Adrenal gland (tissue), 12 donors: ENCODE measurements around the gene BRSK2. TPM values are rescaled to one million over a fixed set of nuclear protein-coding genes. Genes with fewer than 3 reads are reported as not detected.
A peak's percentile ranks its signal among the peaks of the same experiment; 100 is the strongest.

ENCODE experiments used
- DNase-seq, 7 donors: peaks; one replicate each; pipeline ENCODE4 v3.0.0-alpha.2; 2019 to 2020
- H3K27ac ChIP-seq, 5 donors: fragments of 200-600 bp; sonication (generic) in 4 of 5; 1 replicate in 3 of 5; 2 replicates in 2 of 5; pipeline versions ENCODE4 v1.5.1 to v1.8.0; 2016 to 2020; ENCODE audit warnings: mild to moderate bottlenecking in 1 of 5
- H3K27me3 ChIP-seq: fragments of 200-600 bp; 2 replicates; pipeline ENCODE4 v1.8.0; 2021
- H3K36me3 ChIP-seq, 2 donors: fragments of 200-600 bp; replicated peaks in 1 of 2; 1 replicate in 1 of 2; 2 replicates in 1 of 2; pipeline versions ENCODE4 v1.5.1 to v1.8.0; 2018 to 2022
- H3K4me1 ChIP-seq, 2 donors: fragments of 200-600 bp; replicated peaks in 1 of 2; 1 replicate in 1 of 2; 2 replicates in 1 of 2; pipeline versions ENCODE4 v1.5.1 to v1.8.0; 2018 to 2021
- H3K4me3 ChIP-seq, 4 donors: fragments of 200-600 bp; sonication (generic) in 3 of 4; one replicate each; pipeline ENCODE4 v1.5.1; 2016 to 2018
- H3K9me3 ChIP-seq, 3 donors: fragments of 200-600 bp; sonication (generic) in 1 of 3; replicated peaks in 1 of 3; 1 replicate in 2 of 3; 2 replicates in 1 of 3; pipeline versions ENCODE4 v1.5.1 to v1.8.0; 2016 to 2021
- CTCF ChIP-seq, 6 experiments: fragments of 450-650 bp in 4 of 6; fragments of 200-600 bp in 2 of 6; sonication (generic) in 1 of 6; IDR thresholded peaks; 1 replicate in 5 of 6; 2 replicates in 1 of 6; pipeline versions ENCODE4 v1.5.1 to v1.8.0; 2016 to 2021; ENCODE audit warnings: antibody characterized with exemption in 6 of 6, mild to moderate bottlenecking in 2 of 6, moderate library complexity in 1 of 6
- POLR2A ChIP-seq, 2 donors: fragments of 450-650 bp; IDR thresholded peaks; one replicate each; pipeline ENCODE4 v1.6.1; 2017; ENCODE audit warnings: antibody characterized with exemption in 2 of 2, mild to moderate bottlenecking in 2 of 2, moderate library complexity in 1 of 2
- WGBS, 4 donors: extraction: QIAGEN DNeasy Blood & Tissue Kit in 2 of 4; methylation state at CpG; one replicate each; pipeline versions ENCODE4 v1.1.5 to v1.1.7; 2013 to 2017; 5-methylcytosine and 5-hydroxymethylcytosine counted together
- intact Hi-C, 2 donors: fragments of 100-400 bp; cut with DNase I; formaldehyde crosslinking; loops; one replicate each; pipeline versions ENCODE4 v1.14.1 to v1.15.0; 2022 to 2023
- polyA plus RNA-seq, 3 donors: library from polyadenylated mRNA; stranded (reverse); fragments of 200-250 nt in 2 of 3; fragments of 350-450 nt in 1 of 3; fragmentation: Illumina TruSeq in 1 of 3; extraction: RNeasy Lipid Tissue Mini Kit (QIAGEN cat#74804) in 1 of 3; gene quantifications; one replicate each; pipeline ENCODE4 v1.2.3, GENCODE V29; 2013 to 2014
- total RNA-seq, 9 donors: library from RNA; depleted of rRNA in 4 of 9; stranded (reverse); fragments of >200 nt in 4 of 9; fragments of 120-200 nt in 1 of 9; fragmentation: NEBNext Ultra II Directional in 1 of 9; extraction: Animal tissue kit (Norgen Biotek cat#: 25700) in 1 of 9; gene quantifications; one replicate each; pipeline versions ENCODE4 v1.1.0 to v1.2.4, GENCODE V29; 2013 to 2023
- donor health status: healthy with polysubstance abuse.
- donor health status: Bipolar disorder and iron deficiency.
- donor health status: DM: yes; HTN: yes; CAD: no.
- donor health status: DM: no; HTN: no; CAD: no.
- donor health status: DM: no; HTN: no; CAD: no.
- donor health status: DM: yes; HTN: yes; CAD: no.

Gene BRSK2
- total and polyA plus RNA-seq, 12 donors = 0.18 to 24.5 (median 1.4) TPM; not detected in 1

GRCh38 chr11:1375955-1376258 lies 13.8 kb upstream of the BRSK2 start:
- WGBS, 4 donors = 85 to 94% (median 87%) methylated on average over 13 to 17 of the region's 17 CpGs
- DNase-seq = no peak
- Histone ChIP-seq H3K27ac (no peak overlapping the region), H3K9me3 (no peaks in the 10 kb centered on the region), H3K4me1 (no peaks in the 10 kb centered on the region), H3K4me3 (no peak overlapping the region), H3K36me3 (no peaks in the 10 kb centered on the region), H3K27me3 (no peaks in the 10 kb centered on the region)
- TF ChIP-seq POLR2A (IDR thresholded peaks at IDR 0.05) = no peak
- no peak for TF ChIP-seq CTCF (IDR thresholded peaks at IDR 0.05)
- intact Hi-C loops = no loop called here

- DNase-seq = no peak
These were observed 12.4 kb upstream of the BRSK2 start for GRCh38 chr11:1377231-1377780.

GRCh38 chr11:1381793-1382425 lies 7.8 kb upstream of the BRSK2 start:
- 72 to 78% (median 74%) methylated on average over 6 to 10 of the region's 10 CpGs for WGBS, 4 donors
- no peaks in the 10 kb centered on the region for H3K27me3 ChIP-seq
- no peak overlapping the region for H3K27ac ChIP-seq
- H3K4me3 ChIP-seq = no peak overlapping the region
- no peaks in the 10 kb centered on the region for H3K36me3 ChIP-seq
- intact Hi-C loops = no loop called here
- peaks cover 0 to 9% of the 10 kb centered on the region in 2 donors for H3K4me1 ChIP-seq
- H3K9me3 ChIP-seq = no peaks in the 10 kb centered on the region
- TF ChIP-seq POLR2A (IDR thresholded peaks at IDR 0.05) (no peak), CTCF (IDR thresholded peaks at IDR 0.05) (no peak)
- no peak for DNase-seq

More at GRCh38 chr11:1377231-1377780, 12.4 kb upstream of the BRSK2 start:
- intact Hi-C loops = no loop called here
- Histone ChIP-seq H3K36me3 (no peaks in the 10 kb centered on the region), H3K4me3 (no peak overlapping the region), H3K27me3 (no peaks in the 10 kb centered on the region), H3K9me3 (no peaks in the 10 kb centered on the region), H3K4me1 (no peaks in the 10 kb centered on the region), H3K27ac (no peak overlapping the region)
- 67 to 78% (median 76%) methylated on average over 11 to 14 of the region's 14 CpGs for WGBS, 4 donors
- no peak for TF ChIP-seq POLR2A (IDR thresholded peaks at IDR 0.05)
- no peak for TF ChIP-seq CTCF (IDR thresholded peaks at IDR 0.05)

GRCh38 chr11:1382429-1382828 lies 7.3 kb upstream of the BRSK2 start:
- no peak for DNase-seq
- no peak overlapping the region for H3K4me3 ChIP-seq
- intact Hi-C loops = no loop called here
- TF ChIP-seq POLR2A (IDR thresholded peaks at IDR 0.05) = no peak
- no peak for TF ChIP-seq CTCF (IDR thresholded peaks at IDR 0.05)
- 56 to 72% (median 65%) methylated on average over 23 of the region's 23 CpGs for WGBS, 4 donors
- no peaks in the 10 kb centered on the region for H3K27me3 ChIP-seq
- no peaks in the 10 kb centered on the region for H3K9me3 ChIP-seq
- H3K4me1 ChIP-seq = peaks cover 0 to 9% of the 10 kb centered on the region in 2 donors
- H3K27ac ChIP-seq = peak overlapping the region in 2 of 5 donors; percentile 88
- no peaks in the 10 kb centered on the region for H3K36me3 ChIP-seq
